GM21825 (cell line): ENCODE results near the gene USP17L5.
"Not testable (repeated sequence)": the region's sequence is repeated elsewhere in the genome, so short reads cannot be mapped to it uniquely, and the experiment has no call there.

Source experiments
- ATAC-seq: cut with Tn5 transposase; IDR thresholded peaks from one replicate; pipeline ENCODE4 v1.9.1; 2021; ENCODE audit warnings: mild to moderate bottlenecking, moderate library complexity; ENCODE audit not compliant: unreplicated experiment

USP17L5 gene

GRCh38 chr4:9339103-9339502 is at the start of gene USP17L5:
Gene USP17L5, plus strand, starts transcription at chr4:9339403. Its CDS starts 0 bp downstream, at chr4:9339403.
- ATAC-seq, result not testable (repeated sequence)

DNA sequence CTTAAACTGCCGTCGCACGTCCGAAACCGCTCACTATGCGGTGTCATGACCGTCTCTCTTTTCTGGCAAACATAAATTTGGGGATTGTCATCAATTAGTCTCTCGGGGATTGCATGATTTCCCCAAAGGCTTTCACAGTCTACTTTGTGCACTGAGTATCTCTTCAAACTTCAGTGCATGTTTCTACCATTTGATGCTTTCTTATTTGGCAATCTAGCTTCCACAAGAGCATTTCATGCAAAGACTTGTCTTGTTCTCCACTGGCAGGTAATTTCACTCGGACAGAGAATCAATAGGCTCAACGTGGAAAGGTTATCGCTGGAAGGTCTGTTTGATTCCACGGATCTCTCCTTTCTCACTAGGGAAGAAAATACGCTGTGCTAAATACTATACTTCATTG is 15.0 kb upstream of the USP17L5 start:
- not testable (repeated sequence) for ATAC-seq

GRCh38 chr4:9324865-9325264 is 14.3 kb upstream of the USP17L5 start, which contains the start of gene USP17L24:
Gene USP17L24, plus strand, starts transcription at chr4:9325165. Its CDS starts 0 bp downstream, at chr4:9325165.
- ATAC-seq, result not testable (repeated sequence)

- ATAC-seq, result not testable (repeated sequence)
Observed at GRCh38 chr4:9329611-9330010, 9.6 kb upstream of the USP17L5 start, which contains the start of gene USP17L25. Gene USP17L25, plus strand, starts transcription at chr4:9329911. Its CDS starts 0 bp downstream, at chr4:9329911.

GRCh38 chr4:9334358-9334757 is 4.8 kb upstream of the USP17L5 start, which contains the start of gene USP17L26:
Gene USP17L26, plus strand, starts transcription at chr4:9334658. Its CDS starts 0 bp downstream, at chr4:9334658.
- ATAC-seq, result not testable (repeated sequence)

DNA sequence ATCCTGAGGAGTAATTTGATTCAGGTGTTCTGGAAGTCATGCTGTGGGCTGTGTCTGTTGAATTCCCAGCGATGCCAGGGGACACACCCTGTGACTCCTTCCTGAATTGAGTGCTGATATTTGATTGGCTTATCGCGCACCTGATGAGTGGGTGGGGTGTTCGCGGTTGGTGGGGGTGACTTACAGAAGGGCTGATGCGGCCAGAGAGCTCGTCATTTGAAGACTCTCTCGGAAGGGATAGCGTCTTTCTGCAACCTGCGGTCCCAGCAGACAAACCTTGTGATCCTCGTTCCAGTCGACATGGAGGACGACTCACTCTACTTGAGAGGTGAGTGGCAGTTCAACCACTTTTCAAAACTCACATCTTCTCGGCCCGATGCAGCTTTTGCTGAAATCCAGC is 4.6 kb downstream of the USP17L5 start, which contains the start of gene USP17L27:
TSS of gene USP17L27 (plus strand) at position 301 of the 400 bp plus-strand sequence. CDS start at position 301, 0 bp downstream.
- not testable (repeated sequence) for ATAC-seq

DNA sequence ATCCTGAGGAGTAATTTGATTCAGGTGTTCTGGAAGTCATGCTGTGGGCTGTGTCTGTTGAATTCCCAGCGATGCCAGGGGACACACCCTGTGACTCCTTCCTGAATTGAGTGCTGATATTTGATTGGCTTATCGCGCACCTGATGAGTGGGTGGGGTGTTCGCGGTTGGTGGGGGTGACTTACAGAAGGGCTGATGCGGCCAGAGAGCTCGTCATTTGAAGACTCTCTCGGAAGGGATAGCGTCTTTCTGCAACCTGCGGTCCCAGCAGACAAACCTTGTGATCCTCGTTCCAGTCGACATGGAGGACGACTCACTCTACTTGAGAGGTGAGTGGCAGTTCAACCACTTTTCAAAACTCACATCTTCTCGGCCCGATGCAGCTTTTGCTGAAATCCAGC is 9.4 kb downstream of the USP17L5 start, which contains the start of gene USP17L28:
TSS of gene USP17L28 (plus strand) at position 301 of the 400 bp plus-strand sequence. CDS start at position 301, 0 bp downstream.
- not testable (repeated sequence) for ATAC-seq

DNA sequence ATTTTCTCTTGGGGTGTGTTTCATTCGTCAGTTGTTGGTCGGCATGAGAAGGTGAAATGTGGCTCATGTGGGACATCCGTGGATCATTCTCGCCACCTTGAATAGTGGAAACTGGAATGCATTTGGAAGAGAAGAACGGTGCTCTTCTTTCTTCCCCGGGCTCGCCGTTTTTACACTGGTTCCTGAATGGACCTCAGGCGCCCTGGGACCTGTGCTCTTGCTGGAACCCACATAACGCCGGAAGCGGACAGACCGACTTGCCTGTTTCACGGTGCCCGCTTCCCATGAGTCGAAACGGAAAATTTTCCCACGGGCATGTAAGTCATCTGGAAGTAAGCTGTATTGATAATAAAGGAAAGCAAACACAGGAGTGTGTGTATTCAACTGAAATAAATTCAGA is 11.7 kb downstream of the USP17L5 start:
- ATAC-seq, result not testable (repeated sequence)

- not testable (repeated sequence) for ATAC-seq
Observed at GRCh38 chr4:9353338-9353737, 14.1 kb downstream of the USP17L5 start, which contains the start of gene USP17L29. Gene USP17L29, plus strand, starts transcription at chr4:9353638. Its CDS starts 0 bp downstream, at chr4:9353638.

GRCh38 chr4:9362829-9363228 is 23.6 kb downstream of the USP17L5 start, which contains the start of gene USP17L30:
Gene USP17L30, plus strand, starts transcription at chr4:9363129. Its CDS starts 0 bp downstream, at chr4:9363129.
- not testable (repeated sequence) for ATAC-seq

DNA sequence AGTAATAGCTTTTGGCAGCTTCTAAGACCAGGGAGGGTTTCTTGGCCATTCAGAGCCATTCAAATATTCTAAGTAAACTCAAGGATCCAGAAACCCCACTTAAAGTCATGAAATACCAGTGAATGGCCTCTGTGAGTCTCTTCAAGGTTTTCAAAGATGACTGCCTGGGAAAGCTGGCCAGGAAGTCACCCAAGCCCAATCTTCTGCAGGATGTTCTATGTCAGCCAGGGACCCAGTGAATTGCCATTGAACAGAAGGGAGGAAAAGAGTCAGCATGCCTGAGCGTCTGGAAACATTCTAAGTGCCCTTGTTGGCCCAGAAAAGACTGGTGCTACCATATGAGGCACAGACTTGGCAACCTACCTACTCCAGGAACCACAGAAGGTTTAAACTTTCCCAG is 40.7 kb downstream of the USP17L5 start:
- not testable (repeated sequence) for ATAC-seq

DNA sequence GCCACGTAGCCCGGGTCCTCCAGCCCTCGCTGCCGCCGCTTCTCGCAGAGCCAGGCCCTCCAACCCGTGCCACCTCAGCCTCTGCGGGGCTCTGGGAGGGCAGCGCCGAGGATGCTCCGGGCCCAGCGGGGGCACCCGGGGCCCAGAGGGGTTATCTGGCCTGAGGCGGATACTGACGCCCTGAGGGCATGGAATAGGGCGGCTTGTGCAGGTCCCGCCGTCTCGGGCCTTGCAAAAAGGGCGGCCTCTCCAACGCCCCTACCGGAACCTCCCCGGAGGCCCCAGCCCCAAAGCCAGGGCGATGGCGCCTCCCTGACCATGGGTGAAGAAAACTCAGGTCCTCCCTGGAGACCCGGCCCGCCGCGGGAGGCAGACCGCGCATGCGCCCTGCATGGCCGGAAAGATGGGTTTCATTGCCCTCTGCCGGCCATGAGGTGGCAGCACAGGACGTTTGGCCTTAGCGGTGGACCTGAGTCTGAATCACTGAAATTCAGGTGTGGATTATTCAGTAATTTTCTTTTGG is 41.9 kb downstream of the USP17L5 start:
- not testable (repeated sequence) for ATAC-seq

GRCh38 chr4:9384126-9384525 is 44.9 kb downstream of the USP17L5 start:
- no peak for ATAC-seq

DNA sequence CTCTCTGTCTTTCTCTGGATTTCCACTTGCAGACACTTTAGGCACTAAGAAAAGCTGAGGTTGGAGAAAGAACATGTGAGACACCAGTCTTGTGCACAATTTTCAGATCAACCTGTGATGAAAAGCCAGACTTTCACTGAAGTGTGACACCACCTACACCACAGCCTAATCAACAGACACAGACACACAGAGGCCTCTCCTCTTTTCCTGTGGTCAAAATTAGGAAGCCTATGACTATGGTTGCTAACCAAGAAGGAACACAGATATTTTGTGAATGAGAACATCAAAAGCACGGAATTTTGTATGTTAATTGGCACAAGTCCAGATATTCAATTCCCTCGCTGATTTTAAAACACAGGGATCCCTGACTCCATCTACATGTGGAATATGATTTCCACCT is 49.8 kb downstream of the USP17L5 start:
- not testable (repeated sequence) for ATAC-seq
